ENCODE data around the gene ANP32A. TPM values are rescaled to one million over a fixed set of nuclear protein-coding genes. Genes with fewer than 3 reads are reported as not detected.
"Not testable (repeated sequence)": the region's sequence is repeated elsewhere in the genome, so short reads cannot be mapped to it uniquely, and the experiment has no call there.

Gene ANP32A
- 80.0 and 120 TPM in 2 replicates for total RNA-seq (2014; rRNA removed; shearing (Covaris generic))
- polyA plus RNA-seq (2015; cell fraction: cytosol; rRNA removed) = 176 and 201 TPM in 2 replicates
- 135 and 138 TPM in 2 replicates for polyA plus RNA-seq (2015; cell fraction: nucleus; rRNA removed)

GRCh38 chr15:68820295-68821189 lies at the start of gene ANP32A:
TSS of gene ANP32A (minus strand) at chr15:68820895. CDS start at chr15:68820751, 144 bp downstream.
- DNase-seq (ENCODE audit: low read depth) = peak; percentile 93

- DNase-seq (ENCODE audit: low read depth) = no peak
Measured at GRCh38 chr15:68868296-68868695, 47.6 kb upstream of the ANP32A start.

DNA sequence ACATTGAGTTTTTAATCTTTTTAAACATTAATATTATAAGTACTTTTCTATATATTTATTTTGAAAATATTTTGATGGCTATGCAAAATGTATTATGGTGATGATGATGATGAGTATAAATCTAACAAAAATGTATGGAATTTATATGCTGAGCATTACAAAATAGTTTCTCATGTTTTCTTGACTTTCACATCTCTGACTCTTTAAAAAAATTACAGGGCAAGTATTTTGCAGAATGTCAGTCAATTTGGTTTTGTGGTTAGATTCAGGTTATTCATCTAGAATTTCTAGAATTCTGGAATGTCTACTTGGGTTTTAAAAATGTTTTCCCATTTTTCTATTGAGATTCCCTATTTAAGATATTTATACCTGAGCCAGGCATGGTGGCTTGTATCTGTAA lies 41.7 kb upstream of the ANP32A start:
- no peak for DNase-seq (ENCODE audit: low read depth)

DNA sequence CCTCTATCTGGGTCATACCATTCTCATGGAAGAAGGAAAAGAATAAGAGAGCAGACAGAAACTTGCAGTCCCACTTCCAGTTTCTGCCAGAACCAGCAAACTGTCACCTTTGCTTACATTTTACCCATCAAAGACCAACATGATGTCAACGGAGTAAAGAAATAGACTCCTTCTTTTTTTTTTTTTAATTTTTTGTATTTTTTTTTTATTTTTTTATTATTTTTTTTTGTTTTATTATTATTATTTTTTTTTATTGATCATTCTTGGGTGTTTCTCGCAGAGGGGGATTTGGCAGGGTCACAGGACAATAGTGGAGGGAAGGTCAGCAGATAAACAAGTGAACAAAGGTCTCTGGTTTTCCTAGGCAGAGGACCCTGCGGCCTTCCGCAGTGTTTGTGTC lies 38.0 kb upstream of the ANP32A start:
- DNase-seq (ENCODE audit: low read depth) = not testable (repeated sequence)

GRCh38 chr15:68857443-68857842 lies 36.7 kb upstream of the ANP32A start:
- DNase-seq (ENCODE audit: low read depth) = not testable (repeated sequence)

- no peak for DNase-seq (ENCODE audit: low read depth)
Measured at GRCh38 chr15:68852461-68852860, 31.8 kb upstream of the ANP32A start.

DNA sequence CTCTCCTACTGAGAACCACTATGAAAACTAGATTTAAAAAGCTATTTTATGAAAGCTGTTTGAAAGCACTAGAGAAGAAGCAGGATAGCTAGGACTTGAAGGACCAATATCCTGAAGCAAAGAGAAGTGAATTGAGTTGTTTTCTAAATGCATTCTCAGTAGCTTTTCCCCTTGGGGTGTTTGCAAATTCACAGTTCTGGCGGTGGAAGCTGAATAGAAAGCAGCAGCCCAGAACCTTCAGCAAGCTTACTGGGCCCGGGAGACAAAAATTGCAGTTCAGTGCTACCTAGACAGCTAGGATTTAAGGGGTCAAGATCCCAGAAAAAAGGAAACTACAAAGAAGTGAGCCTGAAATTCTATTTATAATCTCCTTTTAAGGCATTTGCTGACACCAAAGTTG lies 31.3 kb upstream of the ANP32A start:
- DNase-seq (ENCODE audit: low read depth) = no peak

GRCh38 chr15:68849497-68849896 lies 28.8 kb upstream of the ANP32A start:
- no peak for DNase-seq (ENCODE audit: low read depth)

DNA sequence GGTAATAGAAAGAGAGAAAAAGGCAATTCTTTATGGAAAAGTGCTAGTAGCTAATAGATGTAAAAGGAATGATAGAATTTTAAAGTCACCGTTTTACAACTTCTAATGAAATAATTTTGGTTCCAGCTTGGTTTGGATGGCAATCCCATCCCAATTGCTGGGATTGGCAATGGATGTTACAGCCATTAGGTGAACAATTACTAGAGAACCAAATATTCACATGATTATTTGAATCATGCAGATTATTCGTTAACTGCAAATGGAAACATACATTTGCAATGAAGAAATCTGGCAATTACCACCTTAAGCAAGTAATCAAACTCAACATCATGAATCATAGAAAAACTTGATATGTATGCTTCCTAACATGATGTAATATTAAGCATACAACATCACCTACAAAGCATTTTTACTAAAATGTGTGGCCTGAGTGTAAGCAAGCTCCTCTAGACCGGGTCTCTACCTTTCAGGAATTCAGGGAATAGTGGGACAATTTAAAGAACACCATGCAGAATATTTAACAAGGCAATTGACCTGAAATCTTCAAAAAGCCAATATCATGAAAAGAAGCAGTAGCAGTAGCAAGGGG lies 26.2 kb upstream of the ANP32A start:
- DNase-seq (ENCODE audit: low read depth) = no peak

GRCh38 chr15:68844856-68845550 lies 24.3 kb upstream of the ANP32A start:
- no peak for DNase-seq (ENCODE audit: low read depth)

- no peak for DNase-seq (ENCODE audit: low read depth)
Measured at GRCh38 chr15:68843425-68844311, 23.0 kb upstream of the ANP32A start.

GRCh38 chr15:68842958-68843357 lies 22.3 kb upstream of the ANP32A start:
- no peak for DNase-seq (ENCODE audit: low read depth)

DNA sequence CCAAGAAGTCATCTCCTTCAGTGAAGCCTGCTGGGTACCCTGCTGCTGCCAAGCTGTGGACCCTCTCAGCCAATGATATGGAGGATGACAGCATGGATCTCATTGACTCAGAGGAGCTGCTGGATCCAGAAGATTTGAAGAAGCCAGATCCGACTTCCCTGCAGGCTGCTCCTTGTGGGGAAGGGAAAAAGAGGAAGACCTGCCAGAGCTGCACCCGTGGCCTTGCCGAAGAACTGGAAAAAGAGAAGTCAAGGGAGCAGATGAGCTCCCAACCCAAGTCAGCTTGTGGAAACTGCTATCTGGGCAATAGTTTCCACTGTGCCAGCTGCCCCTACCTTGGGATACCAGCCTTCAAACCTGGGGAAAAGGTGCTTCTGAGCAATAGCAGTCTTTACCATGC lies 13.7 kb upstream of the ANP32A start:
- DNase-seq (ENCODE audit: low read depth) = no peak

GRCh38 chr15:68833700-68834331 lies 13.1 kb upstream of the ANP32A start:
- DNase-seq (ENCODE audit: low read depth) = no peak

GRCh38 chr15:68830141-68830785 lies 9.6 kb upstream of the ANP32A start:
- no peak for DNase-seq (ENCODE audit: low read depth)

DNA sequence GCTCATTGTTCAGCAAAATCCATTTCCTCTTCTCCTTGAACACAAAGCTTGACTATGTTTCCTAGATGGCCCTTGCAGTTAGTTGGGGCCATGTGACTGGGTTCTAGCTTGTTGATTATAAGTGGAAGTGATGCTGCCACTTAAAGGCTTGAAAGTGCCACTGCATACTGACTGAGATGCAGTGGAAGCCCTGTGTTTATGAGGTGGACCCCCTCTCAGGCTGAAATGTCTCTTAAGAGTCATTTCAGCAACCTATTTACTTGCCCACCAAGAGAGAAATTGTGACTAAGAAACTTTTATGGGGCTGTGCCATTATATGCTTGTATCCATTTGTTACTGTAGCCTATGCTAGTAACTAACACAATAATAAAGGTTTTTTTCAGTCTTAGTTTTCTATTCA lies 8.4 kb upstream of the ANP32A start:
- no peak for DNase-seq (ENCODE audit: low read depth)

DNA sequence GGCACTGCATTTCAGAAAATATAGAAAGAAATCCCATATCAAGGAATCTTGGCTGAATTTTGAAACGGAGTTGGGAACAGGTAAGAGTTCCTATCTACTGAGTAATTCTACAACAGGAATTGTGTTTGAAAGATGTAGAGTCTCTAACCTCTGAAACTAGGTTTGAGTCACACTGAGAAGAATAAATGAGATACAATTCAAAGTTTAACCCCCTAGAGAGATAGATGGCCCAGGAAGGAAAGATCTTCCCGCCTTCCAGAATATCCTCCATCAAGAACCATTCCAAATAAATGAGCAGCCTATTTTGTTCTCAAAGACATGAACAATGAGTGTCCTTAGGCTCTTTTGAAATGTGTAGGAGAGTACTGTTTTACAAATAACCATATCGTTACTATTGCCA lies 2.9 kb upstream of the ANP32A start:
- DNase-seq (ENCODE audit: low read depth) = no peak

- no peak for DNase-seq (ENCODE audit: low read depth)
Measured at GRCh38 chr15:68822818-68823217, 2.1 kb upstream of the ANP32A start.

- DNase-seq (ENCODE audit: low read depth) = peak; percentile 35
Measured at GRCh38 chr15:68821841-68822381, 1.2 kb upstream of the ANP32A start.

Measured in HT1080 (cell line).